Measurements from ENCODE around the gene BLMH.

Gene BLMH

GRCh38 chr17:30323895-30324319 is 32.2 kb upstream of the BLMH start:
- Histone ChIP-seq H3K4me3 (ENCODE audit: low read length in 2 of 2) (no peak overlapping the region), H3K27ac (ENCODE audit: low read length) (no peak overlapping the region), H3K27me3 (ENCODE audit: control insufficient read depth in 1 of 2, insufficient read depth in 2 of 2, low read length in 2 of 2) (peaks cover 0 to 2% of the 10 kb centered on the region in 2 donors), H3K9ac (ENCODE audit: low read length in 2 of 2) (no peak overlapping the region), H3K36me3 (ENCODE audit: control insufficient read depth in 2 of 2, insufficient read depth in 2 of 2, low read length in 2 of 2) (no peaks in the 10 kb centered on the region), H3K4me1 (ENCODE audit: control insufficient read depth, insufficient read depth, low read length) (no peaks in the 10 kb centered on the region), H3K9me3 (ENCODE audit: control insufficient read depth in 2 of 2, low read length in 2 of 2) (no peaks in the 10 kb centered on the region)

GRCh38 chr17:30323262-30323894 is 31.6 kb upstream of the BLMH start:
- no peak overlapping the region for H3K9ac ChIP-seq (ENCODE audit: low read length in 2 of 2)
- no peak overlapping the region for H3K27ac ChIP-seq (ENCODE audit: low read length)
- peaks cover 0 to 2% of the 10 kb centered on the region in 2 donors for H3K27me3 ChIP-seq (ENCODE audit: control insufficient read depth in 1 of 2, insufficient read depth in 2 of 2, low read length in 2 of 2)
- H3K9me3 ChIP-seq (ENCODE audit: control insufficient read depth in 2 of 2, low read length in 2 of 2), result no peaks in the 10 kb centered on the region
- no peaks in the 10 kb centered on the region for H3K4me1 ChIP-seq (ENCODE audit: control insufficient read depth, insufficient read depth, low read length)
- H3K36me3 ChIP-seq (ENCODE audit: control insufficient read depth in 2 of 2, insufficient read depth in 2 of 2, low read length in 2 of 2), result no peaks in the 10 kb centered on the region
- H3K4me3 ChIP-seq (ENCODE audit: low read length in 2 of 2), result no peak overlapping the region

- Histone ChIP-seq H3K4me1 (ENCODE audit: control insufficient read depth, insufficient read depth, low read length) (no peaks in the 10 kb centered on the region), H3K9ac (ENCODE audit: low read length in 2 of 2) (no peak overlapping the region), H3K27ac (ENCODE audit: low read length) (no peak overlapping the region), H3K9me3 (ENCODE audit: control insufficient read depth in 2 of 2, low read length in 2 of 2) (no peaks in the 10 kb centered on the region), H3K4me3 (ENCODE audit: low read length in 2 of 2) (no peak overlapping the region), H3K36me3 (ENCODE audit: control insufficient read depth in 2 of 2, insufficient read depth in 2 of 2, low read length in 2 of 2) (no peaks in the 10 kb centered on the region), H3K27me3 (ENCODE audit: control insufficient read depth in 1 of 2, insufficient read depth in 2 of 2, low read length in 2 of 2) (no peaks in the 10 kb centered on the region)
Observed at GRCh38 chr17:30321314-30321713, 29.6 kb upstream of the BLMH start.

- no peaks in the 10 kb centered on the region for H3K4me1 ChIP-seq (ENCODE audit: control insufficient read depth, insufficient read depth, low read length)
- no peak overlapping the region for H3K9ac ChIP-seq (ENCODE audit: low read length in 2 of 2)
- H3K27me3 ChIP-seq (ENCODE audit: control insufficient read depth in 1 of 2, insufficient read depth in 2 of 2, low read length in 2 of 2), result no peaks in the 10 kb centered on the region
- H3K36me3 ChIP-seq (ENCODE audit: control insufficient read depth in 2 of 2, insufficient read depth in 2 of 2, low read length in 2 of 2), result no peaks in the 10 kb centered on the region
- no peak overlapping the region for H3K27ac ChIP-seq (ENCODE audit: low read length)
- H3K4me3 ChIP-seq (ENCODE audit: low read length in 2 of 2), result no peak overlapping the region
- H3K9me3 ChIP-seq (ENCODE audit: control insufficient read depth in 2 of 2, low read length in 2 of 2), result no peaks in the 10 kb centered on the region
Observed at GRCh38 chr17:30318155-30318554, 26.4 kb upstream of the BLMH start.

GRCh38 chr17:30316736-30317135 is 25.0 kb upstream of the BLMH start:
- Histone ChIP-seq H3K27ac (ENCODE audit: low read length) (no peak overlapping the region), H3K36me3 (ENCODE audit: control insufficient read depth in 2 of 2, insufficient read depth in 2 of 2, low read length in 2 of 2) (no peaks in the 10 kb centered on the region), H3K27me3 (ENCODE audit: control insufficient read depth in 1 of 2, insufficient read depth in 2 of 2, low read length in 2 of 2) (no peaks in the 10 kb centered on the region), H3K4me1 (ENCODE audit: control insufficient read depth, insufficient read depth, low read length) (no peaks in the 10 kb centered on the region), H3K9me3 (ENCODE audit: control insufficient read depth in 2 of 2, low read length in 2 of 2) (no peaks in the 10 kb centered on the region), H3K4me3 (ENCODE audit: low read length in 2 of 2) (no peak overlapping the region), H3K9ac (ENCODE audit: low read length in 2 of 2) (no peak overlapping the region)

GRCh38 chr17:30315106-30315505 is 23.4 kb upstream of the BLMH start:
- no peaks in the 10 kb centered on the region for H3K9me3 ChIP-seq (ENCODE audit: control insufficient read depth in 2 of 2, low read length in 2 of 2)
- no peaks in the 10 kb centered on the region for H3K27me3 ChIP-seq (ENCODE audit: control insufficient read depth in 1 of 2, insufficient read depth in 2 of 2, low read length in 2 of 2)
- H3K9ac ChIP-seq (ENCODE audit: low read length in 2 of 2), result no peak overlapping the region
- H3K4me1 ChIP-seq (ENCODE audit: control insufficient read depth, insufficient read depth, low read length), result no peaks in the 10 kb centered on the region
- H3K36me3 ChIP-seq (ENCODE audit: control insufficient read depth in 2 of 2, insufficient read depth in 2 of 2, low read length in 2 of 2), result no peaks in the 10 kb centered on the region
- H3K4me3 ChIP-seq (ENCODE audit: low read length in 2 of 2), result no peak overlapping the region
- no peak overlapping the region for H3K27ac ChIP-seq (ENCODE audit: low read length)

GRCh38 chr17:30314474-30314873 is 22.7 kb upstream of the BLMH start:
- H3K9ac ChIP-seq (ENCODE audit: low read length in 2 of 2), result no peak overlapping the region
- no peaks in the 10 kb centered on the region for H3K4me1 ChIP-seq (ENCODE audit: control insufficient read depth, insufficient read depth, low read length)
- H3K27ac ChIP-seq (ENCODE audit: low read length), result no peak overlapping the region
- H3K9me3 ChIP-seq (ENCODE audit: control insufficient read depth in 2 of 2, low read length in 2 of 2), result no peaks in the 10 kb centered on the region
- no peaks in the 10 kb centered on the region for H3K36me3 ChIP-seq (ENCODE audit: control insufficient read depth in 2 of 2, insufficient read depth in 2 of 2, low read length in 2 of 2)
- no peaks in the 10 kb centered on the region for H3K27me3 ChIP-seq (ENCODE audit: control insufficient read depth in 1 of 2, insufficient read depth in 2 of 2, low read length in 2 of 2)
- H3K4me3 ChIP-seq (ENCODE audit: low read length in 2 of 2), result no peak overlapping the region

GRCh38 chr17:30312226-30312625 is 20.5 kb upstream of the BLMH start:
- Histone ChIP-seq H3K9ac (ENCODE audit: low read length in 2 of 2) (no peak overlapping the region), H3K27me3 (ENCODE audit: control insufficient read depth in 1 of 2, insufficient read depth in 2 of 2, low read length in 2 of 2) (no peaks in the 10 kb centered on the region), H3K27ac (ENCODE audit: low read length) (no peak overlapping the region), H3K36me3 (ENCODE audit: control insufficient read depth in 2 of 2, insufficient read depth in 2 of 2, low read length in 2 of 2) (no peaks in the 10 kb centered on the region), H3K4me3 (ENCODE audit: low read length in 2 of 2) (no peak overlapping the region), H3K4me1 (ENCODE audit: control insufficient read depth, insufficient read depth, low read length) (no peaks in the 10 kb centered on the region), H3K9me3 (ENCODE audit: control insufficient read depth in 2 of 2, low read length in 2 of 2) (no peaks in the 10 kb centered on the region)

- no peaks in the 10 kb centered on the region for H3K36me3 ChIP-seq (ENCODE audit: control insufficient read depth in 2 of 2, insufficient read depth in 2 of 2, low read length in 2 of 2)
- H3K9ac ChIP-seq (ENCODE audit: low read length in 2 of 2), result no peak overlapping the region
Observed at GRCh38 chr17:30310562-30310961, 18.8 kb upstream of the BLMH start.

GRCh38 chr17:30309591-30309990 is 17.8 kb upstream of the BLMH start:
- Histone ChIP-seq H3K9me3 (ENCODE audit: control insufficient read depth in 2 of 2, low read length in 2 of 2) (no peaks in the 10 kb centered on the region), H3K4me1 (ENCODE audit: control insufficient read depth, insufficient read depth, low read length) (no peaks in the 10 kb centered on the region), H3K9ac (ENCODE audit: low read length in 2 of 2) (no peak overlapping the region), H3K27me3 (ENCODE audit: control insufficient read depth in 1 of 2, insufficient read depth in 2 of 2, low read length in 2 of 2) (no peaks in the 10 kb centered on the region), H3K27ac (ENCODE audit: low read length) (no peak overlapping the region), H3K36me3 (ENCODE audit: control insufficient read depth in 2 of 2, insufficient read depth in 2 of 2, low read length in 2 of 2) (no peaks in the 10 kb centered on the region), H3K4me3 (ENCODE audit: low read length in 2 of 2) (no peak overlapping the region)

More at GRCh38 chr17:30310562-30310961, 18.8 kb upstream of the BLMH start:
- Histone ChIP-seq H3K27ac (ENCODE audit: low read length) (no peak overlapping the region), H3K4me3 (ENCODE audit: low read length in 2 of 2) (no peak overlapping the region), H3K27me3 (ENCODE audit: control insufficient read depth in 1 of 2, insufficient read depth in 2 of 2, low read length in 2 of 2) (no peaks in the 10 kb centered on the region), H3K4me1 (ENCODE audit: control insufficient read depth, insufficient read depth, low read length) (no peaks in the 10 kb centered on the region), H3K9me3 (ENCODE audit: control insufficient read depth in 2 of 2, low read length in 2 of 2) (no peaks in the 10 kb centered on the region)

GRCh38 chr17:30308406-30308805 is 16.7 kb upstream of the BLMH start:
- H3K27me3 ChIP-seq (ENCODE audit: control insufficient read depth in 1 of 2, insufficient read depth in 2 of 2, low read length in 2 of 2), result no peaks in the 10 kb centered on the region
- H3K9ac ChIP-seq (ENCODE audit: low read length in 2 of 2), result no peak overlapping the region
- H3K27ac ChIP-seq (ENCODE audit: low read length), result no peak overlapping the region
- H3K9me3 ChIP-seq (ENCODE audit: control insufficient read depth in 2 of 2, low read length in 2 of 2), result no peaks in the 10 kb centered on the region
- H3K36me3 ChIP-seq (ENCODE audit: control insufficient read depth in 2 of 2, insufficient read depth in 2 of 2, low read length in 2 of 2), result no peaks in the 10 kb centered on the region
- no peak overlapping the region for H3K4me3 ChIP-seq (ENCODE audit: low read length in 2 of 2)
- no peaks in the 10 kb centered on the region for H3K4me1 ChIP-seq (ENCODE audit: control insufficient read depth, insufficient read depth, low read length)

All from stomach smooth muscle (tissue), 2 donors.